Activated CD4-positive, CD25-positive, alpha-beta regulatory T cell (primary cell): ENCODE results near the gene SCARB1.

Source experiments
- DNase-seq, 4 experiments: peaks; one replicate each; lab custom pipeline; 2025; lab: John Stamatoyannopoulos, UW

SCARB1 gene

DNA sequence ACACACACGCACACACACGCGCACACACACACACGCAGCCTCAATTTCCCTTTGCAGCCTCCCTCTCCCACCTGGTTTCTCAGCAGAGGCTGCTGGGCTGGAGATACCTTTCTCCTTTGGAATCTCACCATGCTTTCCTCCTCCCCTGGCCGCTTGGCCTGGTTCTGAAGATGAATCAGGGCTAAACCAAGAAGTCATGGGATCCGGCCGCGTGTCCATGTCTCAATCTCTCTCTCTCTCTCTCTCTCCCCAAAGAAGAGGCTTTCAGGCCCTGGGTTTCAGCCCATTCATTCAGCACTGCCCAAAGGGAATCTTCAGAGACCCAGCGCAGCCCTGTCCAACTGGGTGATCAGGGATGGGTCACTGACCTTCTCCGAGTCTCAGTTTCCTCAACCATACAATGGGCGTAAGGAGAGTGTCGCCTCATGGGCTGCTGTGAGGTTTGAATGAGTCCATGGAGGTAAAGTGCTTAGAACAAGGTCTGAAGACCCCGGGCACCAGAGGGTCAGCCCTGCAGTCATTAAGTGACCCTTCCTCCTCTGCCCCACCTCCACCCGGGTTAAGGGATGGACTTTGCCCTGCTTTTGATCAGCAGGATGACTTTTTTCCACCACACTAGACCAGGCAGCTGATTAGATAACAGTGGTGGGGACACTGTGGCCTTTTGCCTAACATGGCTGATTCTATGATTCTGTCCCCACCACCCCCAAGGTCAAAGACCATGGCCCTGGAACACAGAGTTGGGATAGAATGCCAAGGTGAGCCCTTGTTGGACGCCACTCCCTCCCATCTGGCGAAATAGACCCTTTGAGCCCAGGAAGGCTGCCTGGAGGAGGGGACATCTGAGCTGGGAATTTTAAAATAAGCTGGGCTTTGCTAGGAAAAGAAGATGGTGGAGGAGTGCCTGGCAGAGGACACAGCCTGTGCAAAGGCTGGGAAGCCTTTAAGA, 42.1 kb downstream of the SCARB1 start:
- no peak for DNase-seq

GRCh38 chr12:124820199-124820598, 43.5 kb downstream of the SCARB1 start:
- no peak for DNase-seq

- no peak for DNase-seq
These were observed 44.1 kb downstream of the SCARB1 start for GRCh38 chr12:124819525-124819924.

- DNase-seq, result no peak
These were observed 44.6 kb downstream of the SCARB1 start for GRCh38 chr12:124819080-124819479.

DNA sequence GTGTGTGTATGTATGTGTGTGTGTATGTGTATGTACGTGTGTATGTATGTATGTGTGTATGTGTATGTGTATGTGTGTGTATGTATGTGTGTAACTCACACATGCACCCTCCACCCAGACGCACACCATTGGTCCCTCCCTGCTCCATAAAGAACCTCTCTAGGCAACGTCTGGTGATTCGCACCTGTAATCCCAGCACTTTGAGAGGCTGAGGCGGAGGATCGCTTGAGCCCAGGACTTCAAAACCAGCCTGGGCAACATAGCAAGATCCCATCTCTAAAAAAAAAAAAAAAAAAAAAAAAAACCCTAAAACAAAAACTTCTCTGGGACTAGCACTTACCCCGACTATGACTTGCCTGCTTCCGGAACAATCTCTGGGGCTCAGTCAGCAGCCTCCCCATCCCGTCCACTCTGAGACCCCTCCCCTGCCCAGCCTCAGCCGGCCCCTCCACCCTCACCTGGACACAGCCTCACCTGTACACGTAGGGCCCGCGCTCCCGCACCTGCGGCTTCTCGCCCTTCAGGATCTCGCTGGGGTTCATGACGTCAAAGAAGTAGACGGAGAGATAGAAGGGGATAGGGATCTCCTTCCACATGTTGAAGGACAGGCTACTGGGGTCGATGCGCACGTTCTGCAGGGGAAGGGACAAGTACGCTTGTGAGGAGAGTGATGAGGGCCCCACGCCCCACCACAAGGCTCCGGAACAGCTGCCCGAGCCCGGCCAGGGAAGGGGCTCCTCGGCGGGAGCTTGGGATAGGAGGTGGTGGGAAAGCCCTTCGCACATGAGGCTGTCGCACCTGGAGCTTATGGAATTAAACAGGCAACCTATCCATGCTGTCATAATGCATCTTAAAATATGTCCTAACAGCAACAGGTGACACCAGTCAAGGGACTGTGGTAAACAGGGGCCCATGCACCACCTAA, 46.3 kb downstream of the SCARB1 start:
- no peak for DNase-seq

- no peak for DNase-seq
These were observed 47.3 kb downstream of the SCARB1 start for GRCh38 chr12:124816295-124816854.

- DNase-seq, result no peak
These were observed 48.7 kb downstream of the SCARB1 start for GRCh38 chr12:124814741-124815613.

- no peak for DNase-seq
These were observed 49.9 kb downstream of the SCARB1 start for GRCh38 chr12:124813782-124814181.

DNA sequence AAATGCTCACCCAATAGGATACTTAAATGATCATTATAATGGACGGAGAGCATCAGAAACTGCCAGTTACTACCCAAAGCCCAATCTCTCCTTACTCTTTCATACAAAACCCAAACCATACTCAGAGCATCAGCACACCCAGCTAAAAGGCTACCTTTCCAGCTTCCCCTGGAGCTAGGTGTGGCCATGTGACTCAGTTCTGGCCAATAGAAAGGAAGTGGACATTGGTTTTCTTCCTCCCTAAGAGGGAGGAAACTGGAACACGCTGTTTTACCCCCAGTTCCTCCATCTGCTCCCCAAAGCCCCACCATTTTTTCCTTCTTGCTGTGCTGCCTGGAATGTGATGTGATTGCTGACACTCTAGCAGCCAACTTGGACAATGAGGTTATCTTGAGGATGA, 50.7 kb downstream of the SCARB1 start:
- no peak for DNase-seq

DNA sequence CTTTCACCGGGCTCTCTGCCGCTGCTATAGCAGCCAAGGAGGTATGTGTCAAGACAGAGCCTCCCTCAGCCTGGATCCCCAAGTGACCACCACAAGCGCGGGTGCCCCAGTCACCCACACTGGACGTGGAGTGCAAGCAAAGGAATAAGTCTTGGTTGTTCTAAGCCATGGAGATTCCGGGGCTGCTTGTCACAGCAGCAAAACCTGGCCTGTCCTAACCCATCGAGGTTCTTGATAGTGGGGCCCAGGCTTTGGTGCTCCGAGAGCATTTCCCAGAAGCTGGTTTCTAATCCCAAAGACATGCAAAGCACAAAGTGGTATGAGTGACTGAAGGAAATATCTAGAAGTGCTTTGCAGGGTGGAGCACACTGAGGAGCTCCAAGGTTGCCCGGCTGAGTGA, 51.3 kb downstream of the SCARB1 start:
- no peak for DNase-seq

- DNase-seq, result no peak
These were observed 52.0 kb downstream of the SCARB1 start for GRCh38 chr12:124811633-124812032.

- no peak for DNase-seq
These were observed 53.8 kb downstream of the SCARB1 start for GRCh38 chr12:124809878-124810277.

DNA sequence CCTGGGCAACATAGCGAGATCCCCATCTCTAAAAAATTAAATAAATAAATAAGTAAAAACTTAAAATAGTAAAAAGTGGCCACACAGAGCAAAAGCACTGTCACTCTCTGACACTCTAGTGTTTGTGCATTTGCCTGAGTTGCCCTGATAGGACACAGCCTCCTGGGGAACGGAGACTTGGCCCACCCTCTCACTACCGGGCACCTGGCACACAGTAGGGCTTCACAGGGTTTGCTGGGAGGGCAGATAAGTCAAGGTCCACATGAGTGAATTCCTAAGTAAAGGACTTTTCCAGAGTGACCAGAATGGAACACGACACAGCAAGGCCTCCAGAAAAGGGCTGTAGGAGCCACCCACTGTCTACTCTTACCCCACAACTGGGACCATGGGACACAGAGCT, 54.3 kb downstream of the SCARB1 start:
- DNase-seq, result no peak

- DNase-seq, result no peak
These were observed 55.4 kb downstream of the SCARB1 start for GRCh38 chr12:124808272-124808671.

DNA sequence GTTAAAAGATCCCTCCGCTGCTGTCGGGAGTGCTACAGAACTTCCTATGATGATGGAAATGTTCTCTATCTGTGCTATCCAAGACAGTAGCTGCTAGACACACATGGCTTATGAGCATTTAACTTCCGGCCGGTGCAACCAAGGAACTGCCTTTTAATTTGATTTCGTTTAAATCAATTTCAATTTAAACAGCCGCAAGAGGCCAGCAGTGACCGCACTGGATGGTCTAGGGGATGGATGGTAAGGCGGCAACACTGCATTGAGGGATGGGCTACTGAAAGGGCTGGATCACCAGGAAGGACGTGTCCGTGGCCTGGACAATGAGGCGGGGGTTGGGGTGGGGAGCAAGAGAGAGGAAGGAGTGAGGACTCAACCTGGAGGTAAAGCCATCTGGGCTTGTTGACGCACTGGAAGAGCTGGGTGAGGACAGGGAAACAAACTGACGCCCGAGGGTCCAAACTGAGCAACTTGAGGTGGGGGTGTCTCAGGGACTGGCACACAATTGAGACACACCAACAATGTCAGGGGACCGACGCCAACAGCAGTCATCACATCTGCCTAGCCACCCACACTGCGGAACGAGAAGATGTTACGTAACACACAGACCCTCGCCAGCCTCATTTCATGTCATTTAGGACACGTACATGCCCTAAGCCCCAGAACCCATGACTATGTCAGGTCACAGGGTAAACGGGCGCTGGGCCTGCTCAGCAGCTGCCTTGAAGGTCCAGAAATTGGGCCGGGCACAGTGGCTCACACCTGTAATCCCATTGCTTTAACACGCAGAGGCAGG, 57.6 kb downstream of the SCARB1 start:
- DNase-seq, result no peak

GRCh38 chr12:124805050-124805449, 58.6 kb downstream of the SCARB1 start:
- DNase-seq, result no peak

DNA sequence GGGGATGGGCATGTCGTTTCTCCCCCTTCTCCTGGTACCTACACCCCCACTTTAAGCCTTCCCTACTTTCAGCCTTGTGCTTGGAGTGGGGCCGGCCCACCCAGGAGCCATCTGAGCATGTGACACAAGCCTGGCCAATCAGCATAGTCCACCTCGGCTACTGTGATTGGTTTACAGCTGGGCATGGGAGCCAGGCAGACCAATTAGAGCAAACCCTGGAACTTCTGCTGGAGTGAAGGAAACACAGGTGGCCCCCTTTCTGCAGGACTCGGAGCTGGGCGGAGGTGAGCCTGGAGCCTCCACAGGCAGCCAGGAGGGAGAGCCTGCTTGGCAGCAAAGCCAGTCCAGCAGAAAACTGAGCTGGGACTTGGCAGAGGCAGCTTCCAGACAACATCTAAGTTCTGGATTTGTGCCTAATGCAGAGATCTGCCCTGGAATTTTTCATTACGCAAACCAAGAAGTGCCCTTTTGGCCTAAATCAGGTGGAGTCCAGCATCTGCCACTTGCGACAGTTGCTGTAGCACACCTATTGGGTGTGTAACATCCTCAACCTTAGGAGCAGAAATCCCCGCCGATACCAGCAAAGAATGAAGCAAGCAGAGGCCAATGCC, 59.5 kb downstream of the SCARB1 start:
- no peak for DNase-seq

DNA sequence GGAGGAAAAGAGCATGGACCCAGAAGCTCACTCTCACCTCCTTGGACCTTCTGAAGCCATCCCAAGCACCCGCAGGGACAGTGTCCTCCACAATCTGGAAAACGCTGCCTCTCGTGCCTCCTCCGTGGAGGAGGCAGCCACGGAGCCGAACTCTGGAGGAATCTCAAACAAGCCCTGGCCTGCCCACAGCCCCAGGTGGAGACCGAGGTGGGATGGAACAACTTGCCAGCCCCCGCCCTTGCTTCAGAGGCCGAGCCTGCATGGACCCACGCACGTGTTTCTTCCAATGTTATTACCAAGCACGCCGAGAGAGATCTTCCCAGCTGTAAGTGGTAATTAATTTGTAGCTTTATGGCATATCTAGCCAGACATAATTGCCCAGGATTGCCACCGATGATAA, 61.3 kb downstream of the SCARB1 start:
- DNase-seq, result no peak

GRCh38 chr12:124800506-124800905, 63.2 kb downstream of the SCARB1 start:
- DNase-seq, result no peak

- DNase-seq, result no peak
These were observed 66.3 kb downstream of the SCARB1 start for GRCh38 chr12:124797321-124797720.
